ENCODE results near the gene MUC6. TPM values are rescaled to one million over a fixed set of nuclear protein-coding genes. Genes with fewer than 3 reads are reported as not detected.
"Not testable (repeated sequence)": the region's sequence is repeated elsewhere in the genome, so short reads cannot be mapped to it uniquely, and the experiment has no call there.

The MUC6 gene
- total and polyA plus RNA-seq, 5 experiments from 2014 or later: not detected

GRCh38 chr11:984546-984945 lies 52.0 kb downstream of the MUC6 start:
- H3K27ac Mint-ChIP-seq: peak overlapping the region in 1 of 10 donors; percentile 6
- no peak overlapping the region for H3K4me3 Mint-ChIP-seq
- ATAC-seq (no peak), DNase-seq (no peak)
- peaks cover 0 to 69% (median 13%) of the 10 kb centered on the region in 3 donors for H3K36me3 Mint-ChIP-seq
- no peaks in the 10 kb centered on the region for H3K9me3 Mint-ChIP-seq
- peaks cover 0 to 6% (median 4%) of the 10 kb centered on the region in 4 donors for H3K4me1 Mint-ChIP-seq
- H3K27me3 Mint-ChIP-seq: no peaks in the 10 kb centered on the region
- POLR2A ChIA-PET: no interaction called here

- DNase-seq: no peak
- ATAC-seq: no peak
- Mint-ChIP-seq H3K9me3 (no peaks in the 10 kb centered on the region), H3K4me3 (no peak overlapping the region), H3K27me3 (no peaks in the 10 kb centered on the region), H3K36me3 (peaks cover 0 to 71% (median 6%) of the 10 kb centered on the region in 3 donors), H3K4me1 (peaks cover 3 to 10% (median 8%) of the 10 kb centered on the region in 4 donors), H3K27ac (no peak overlapping the region)
- POLR2A ChIA-PET: no interaction called here
Observed at GRCh38 chr11:981764-982163, 54.8 kb downstream of the MUC6 start.

GRCh38 chr11:980438-981357 lies 55.8 kb downstream of the MUC6 start:
- H3K9me3 Mint-ChIP-seq: no peaks in the 10 kb centered on the region
- no peaks in the 10 kb centered on the region for H3K27me3 Mint-ChIP-seq
- no peak for ATAC-seq
- H3K4me3 Mint-ChIP-seq: no peak overlapping the region
- peaks cover 7 to 19% (median 18%) of the 10 kb centered on the region in 4 donors for H3K4me1 Mint-ChIP-seq
- POLR2A ChIA-PET: no interaction called here
- DNase-seq: no peak
- peak overlapping the region in 3 of 10 donors; percentile 13 to 88 (median 48) for H3K27ac Mint-ChIP-seq
- peaks cover 0 to 73% (median 6%) of the 10 kb centered on the region in 3 donors for H3K36me3 Mint-ChIP-seq

- no peaks in the 10 kb centered on the region for H3K27me3 Mint-ChIP-seq
- no peak overlapping the region for H3K4me3 Mint-ChIP-seq
- peaks cover 15 to 26% (median 22%) of the 10 kb centered on the region in 4 donors for H3K4me1 Mint-ChIP-seq
- no peaks in the 10 kb centered on the region for H3K9me3 Mint-ChIP-seq
- peak overlapping the region in 2 of 10 donors; percentile 55 to 65 for H3K27ac Mint-ChIP-seq
- DNase-seq (no peak), ATAC-seq (no peak)
- H3K36me3 Mint-ChIP-seq: peaks cover 0 to 66% (median 8%) of the 10 kb centered on the region in 3 donors
- POLR2A ChIA-PET: no interaction called here
Observed at GRCh38 chr11:978781-979180, 57.7 kb downstream of the MUC6 start.

GRCh38 chr11:977830-978720 lies 58.4 kb downstream of the MUC6 start:
- H3K27me3 Mint-ChIP-seq: no peaks in the 10 kb centered on the region
- no peak overlapping the region for H3K4me3 Mint-ChIP-seq

GRCh38 chr11:976431-977160 lies 59.9 kb downstream of the MUC6 start:
- H3K36me3 Mint-ChIP-seq: peaks cover 0 to 68% (median 8%) of the 10 kb centered on the region in 3 donors
- DNase-seq: peak in 1 of 10 donors; percentile 12
- POLR2A ChIA-PET: interaction anchor here (1.4 kb wide), 1 partner anchor 52 kb away, joined by 3 read pairs; the partner anchor contains the start of gene AP2A2
- peaks cover 18 to 33% (median 27%) of the 10 kb centered on the region in 4 donors for H3K4me1 Mint-ChIP-seq
- H3K27me3 Mint-ChIP-seq: no peaks in the 10 kb centered on the region
- no peaks in the 10 kb centered on the region for H3K9me3 Mint-ChIP-seq
- peak; percentile 49 to 56 for ATAC-seq
- peak overlapping the region in 5 of 10 donors; percentile 53 to 93 (median 75) for H3K27ac Mint-ChIP-seq
- H3K4me3 Mint-ChIP-seq: peak overlapping the region in 2 of 10 donors; percentile 13 to 43

More at GRCh38 chr11:977830-978720, 58.4 kb downstream of the MUC6 start:
- Mint-ChIP-seq H3K36me3 (peaks cover 0 to 66% (median 6%) of the 10 kb centered on the region in 3 donors), H3K27ac (peak overlapping the region in 4 of 10 donors; percentile 6 to 68 (median 48)), H3K9me3 (no peaks in the 10 kb centered on the region), H3K4me1 (peaks cover 18 to 29% (median 25%) of the 10 kb centered on the region in 4 donors)
- DNase-seq (no peak), ATAC-seq (no peak)
- POLR2A ChIA-PET: no interaction called here

GRCh38 chr11:975827-976226 lies 60.7 kb downstream of the MUC6 start:
- POLR2A ChIA-PET: interaction anchor here (1.4 kb wide), 1 partner anchor 51 kb away, joined by 3 read pairs; the partner anchor contains the start of gene AP2A2
- Mint-ChIP-seq H3K9me3 (no peaks in the 10 kb centered on the region), H3K27ac (peak overlapping the region in 8 of 10 donors; percentile 29 to 87 (median 60)), H3K27me3 (no peaks in the 10 kb centered on the region), H3K4me3 (peak overlapping the region in 1 of 10 donors; percentile 10), H3K36me3 (peaks cover 0 to 64% (median 5%) of the 10 kb centered on the region in 3 donors), H3K4me1 (peaks cover 23 to 39% (median 31%) of the 10 kb centered on the region in 4 donors)
- DNase-seq (no peak), ATAC-seq (peak; percentile 41 to 59)

GRCh38 chr11:975376-975775 lies 61.1 kb downstream of the MUC6 start:
- ATAC-seq, H3K27me3 Mint-ChIP-seq, POLR2A ChIA-PET, H3K4me3 Mint-ChIP-seq, H3K9me3 Mint-ChIP-seq, DNase-seq: not testable (repeated sequence)
- peaks cover 0 to 60% (median 5%) of the 10 kb centered on the region in 3 donors for H3K36me3 Mint-ChIP-seq
- peak overlapping the region in 2 of 10 donors; percentile 65 to 87 for H3K27ac Mint-ChIP-seq
- peaks cover 27 to 41% (median 34%) of the 10 kb centered on the region in 4 donors for H3K4me1 Mint-ChIP-seq

GRCh38 chr11:973237-973636 lies 63.3 kb downstream of the MUC6 start:
- Mint-ChIP-seq H3K9me3 (no peaks in the 10 kb centered on the region), H3K27me3 (no peaks in the 10 kb centered on the region), H3K4me3 (no peak overlapping the region), H3K27ac (peak overlapping the region in 3 of 10 donors; percentile 34 to 55 (median 46)), H3K36me3 (peaks cover 0 to 49% (median 5%) of the 10 kb centered on the region in 3 donors), H3K4me1 (peaks cover 31 to 57% (median 47%) of the 10 kb centered on the region in 4 donors)
- POLR2A ChIA-PET: no interaction called here
- ATAC-seq: no peak
- DNase-seq: no peak

GRCh38 chr11:972523-973211 lies 63.9 kb downstream of the MUC6 start:
- Mint-ChIP-seq H3K4me3 (no peak overlapping the region), H3K36me3 (peaks cover 0 to 45% (median 5%) of the 10 kb centered on the region in 3 donors), H3K9me3 (no peaks in the 10 kb centered on the region), H3K27ac (peak overlapping the region in 3 of 10 donors; percentile 21 to 55 (median 34)), H3K4me1 (peaks cover 31 to 57% (median 49%) of the 10 kb centered on the region in 4 donors), H3K27me3 (no peaks in the 10 kb centered on the region)
- ATAC-seq (no peak), DNase-seq (no peak)
- POLR2A ChIA-PET: no interaction called here

- DNase-seq (no peak), ATAC-seq (no peak)
- Mint-ChIP-seq H3K4me1 (peaks cover 31 to 55% (median 48%) of the 10 kb centered on the region in 4 donors), H3K27ac (peak overlapping the region in 4 of 10 donors; percentile 22 to 93 (median 64)), H3K27me3 (no peaks in the 10 kb centered on the region), H3K36me3 (peaks cover 0 to 39% (median 5%) of the 10 kb centered on the region in 3 donors), H3K9me3 (no peaks in the 10 kb centered on the region), H3K4me3 (peak overlapping the region in 1 of 10 donors; percentile 42)
- POLR2A ChIA-PET: no interaction called here
Observed at GRCh38 chr11:971731-972365, 64.7 kb downstream of the MUC6 start.

Measured in naive thymus-derived CD8-positive, alpha-beta T cell (primary cell).